Measurements from ENCODE around the gene CALN1. TPM values are rescaled to one million over a fixed set of nuclear protein-coding genes. Genes with fewer than 3 reads are reported as not detected.
A peak's percentile ranks its signal among the peaks of the same experiment; 100 is the strongest.

Gene CALN1
- polyA plus RNA-seq, 6 donors from 2014 or later: not detected

DNA sequence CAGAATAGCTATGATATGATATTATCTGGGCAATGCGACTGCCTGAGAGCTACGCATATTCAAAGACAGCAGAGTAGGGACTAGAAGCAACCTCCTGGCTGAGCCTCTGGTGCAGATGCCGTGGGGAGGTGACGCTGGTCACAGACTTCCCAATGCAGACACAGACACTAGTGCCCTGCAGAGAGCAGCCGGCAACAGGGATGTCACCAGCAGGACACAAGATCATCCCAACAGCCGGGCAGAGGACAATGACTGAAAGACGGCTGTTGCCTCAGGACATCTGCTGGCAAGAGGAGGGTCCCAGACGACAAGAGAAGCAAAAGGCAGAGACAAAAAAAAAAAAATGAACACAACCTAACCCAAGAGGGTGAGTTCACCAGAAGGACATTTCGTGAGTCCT, 104.6 kb downstream of the CALN1 start:
- DNase-seq (no peak), ATAC-seq (ENCODE audit: low read depth in 2 of 2) (no peak)
- peaks cover 0 to 6% (median 0%) of the 10 kb centered on the region in 7 donors for H3K9me3 Mint-ChIP-seq
- no peak overlapping the region for H3K27ac Mint-ChIP-seq
- H3K36me3 Mint-ChIP-seq: no peaks in the 10 kb centered on the region
- H3K4me3 Mint-ChIP-seq: peak overlapping the region in 1 of 8 donors; percentile 47
- H3K4me1 Mint-ChIP-seq: no peaks in the 10 kb centered on the region
- H3K27me3 Mint-ChIP-seq: peaks cover 0 to 8% (median 4%) of the 10 kb centered on the region in 3 donors

DNA sequence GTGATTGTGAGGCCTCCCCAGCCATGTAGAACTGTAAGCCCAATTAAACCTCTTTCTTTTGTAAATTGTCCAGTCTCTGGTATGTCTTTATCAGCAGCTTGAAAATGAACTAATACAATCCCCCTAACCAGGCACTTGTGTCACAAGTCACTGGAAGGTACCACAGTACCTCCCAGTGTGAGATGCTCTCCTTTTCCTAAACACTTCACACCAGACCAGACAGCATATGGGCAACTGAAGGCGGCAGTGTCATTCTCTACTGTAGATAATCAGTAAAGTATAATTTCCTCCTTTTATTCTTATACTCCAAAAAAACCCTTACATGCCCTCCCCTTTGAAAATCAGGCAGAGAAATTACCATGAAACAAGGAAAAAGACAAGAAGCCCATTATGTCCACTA, 113.2 kb downstream of the CALN1 start:
- Mint-ChIP-seq H3K4me1 (no peaks in the 10 kb centered on the region), H3K27ac (no peak overlapping the region), H3K36me3 (no peaks in the 10 kb centered on the region), H3K4me3 (no peak overlapping the region), H3K9me3 (peaks cover 0 to 5% (median 0%) of the 10 kb centered on the region in 7 donors), H3K27me3 (peaks cover 0 to 10% (median 8%) of the 10 kb centered on the region in 3 donors)
- ATAC-seq (ENCODE audit: low read depth in 2 of 2): no peak
- DNase-seq: no peak

DNA sequence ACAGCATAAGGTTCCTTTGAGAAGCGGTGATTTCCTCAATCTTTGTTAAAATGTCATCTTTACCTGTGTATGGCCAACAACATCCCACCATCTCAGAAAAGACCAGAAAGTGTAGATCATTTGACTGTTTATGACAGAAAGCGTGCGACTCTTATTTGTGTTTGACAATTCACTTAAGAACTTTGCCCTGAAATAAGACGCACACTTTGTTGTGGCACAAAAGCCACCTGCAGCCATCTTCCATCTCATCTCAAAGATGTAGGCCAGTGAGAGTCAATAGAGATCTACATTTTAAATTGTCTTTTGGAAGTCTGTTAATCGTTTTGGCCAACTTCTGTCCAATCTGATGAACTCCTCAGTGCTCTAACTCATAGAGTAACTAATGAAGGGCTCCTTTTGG, 114.0 kb downstream of the CALN1 start:
- Mint-ChIP-seq H3K9me3 (peaks cover 0 to 5% (median 0%) of the 10 kb centered on the region in 7 donors), H3K4me1 (no peaks in the 10 kb centered on the region), H3K36me3 (no peaks in the 10 kb centered on the region), H3K27ac (no peak overlapping the region), H3K4me3 (no peak overlapping the region), H3K27me3 (peaks cover 2 to 10% (median 8%) of the 10 kb centered on the region in 3 donors)
- no peak for ATAC-seq (ENCODE audit: low read depth in 2 of 2)
- DNase-seq: no peak

DNA sequence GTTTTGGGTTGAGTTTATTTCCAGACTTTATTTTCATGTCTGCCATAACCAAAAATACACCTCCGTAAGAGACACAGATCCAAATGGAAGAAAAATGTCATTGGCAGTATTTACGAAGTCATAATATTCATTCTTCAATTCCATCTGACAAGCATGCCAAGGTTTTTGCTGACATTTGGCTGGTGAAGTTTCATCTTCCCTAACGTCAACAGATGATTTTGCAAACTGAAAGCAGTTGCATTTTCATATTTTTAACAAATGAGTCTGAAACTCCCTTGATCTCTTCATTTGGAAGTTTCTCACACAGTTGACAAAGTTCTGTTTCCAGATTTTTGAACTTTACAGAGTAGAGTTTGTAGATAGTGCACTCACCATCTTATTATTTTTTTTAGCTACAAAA, 114.5 kb downstream of the CALN1 start:
- DNase-seq (no peak), ATAC-seq (ENCODE audit: low read depth in 2 of 2) (no peak)
- Mint-ChIP-seq H3K27ac (peak overlapping the region in 1 of 6 donors; percentile 41), H3K4me1 (no peaks in the 10 kb centered on the region), H3K9me3 (peaks cover 0 to 8% (median 0%) of the 10 kb centered on the region in 7 donors), H3K4me3 (no peak overlapping the region), H3K27me3 (peaks cover 4 to 10% (median 8%) of the 10 kb centered on the region in 3 donors), H3K36me3 (no peaks in the 10 kb centered on the region)

DNA sequence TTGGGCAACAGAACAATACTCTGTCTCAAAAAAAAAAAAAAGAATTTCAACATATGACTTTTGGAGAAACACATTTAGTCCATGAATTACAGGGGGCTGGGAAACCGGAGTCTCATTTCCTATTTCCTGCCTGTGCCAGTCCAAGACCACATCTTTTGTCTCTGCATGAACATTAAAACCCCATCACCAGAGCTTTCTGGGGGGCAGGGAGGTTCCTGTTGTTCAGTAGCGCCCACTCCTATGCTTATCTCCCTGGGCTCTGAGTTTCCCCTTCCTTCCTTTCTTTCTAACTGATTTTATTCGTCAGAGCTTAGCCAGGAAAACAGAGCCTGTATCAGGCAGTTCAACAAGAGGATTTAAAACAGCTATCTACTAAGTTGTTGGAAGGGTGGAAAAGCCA, 119.3 kb downstream of the CALN1 start:
- Mint-ChIP-seq H3K4me1 (no peaks in the 10 kb centered on the region), H3K27ac (no peak overlapping the region), H3K27me3 (peaks cover 0 to 4% (median 0%) of the 10 kb centered on the region in 3 donors), H3K36me3 (no peaks in the 10 kb centered on the region), H3K9me3 (peaks cover 3 to 21% (median 5%) of the 10 kb centered on the region in 7 donors), H3K4me3 (no peak overlapping the region)
- no peak for DNase-seq
- ATAC-seq (ENCODE audit: low read depth in 2 of 2): no peak

DNA sequence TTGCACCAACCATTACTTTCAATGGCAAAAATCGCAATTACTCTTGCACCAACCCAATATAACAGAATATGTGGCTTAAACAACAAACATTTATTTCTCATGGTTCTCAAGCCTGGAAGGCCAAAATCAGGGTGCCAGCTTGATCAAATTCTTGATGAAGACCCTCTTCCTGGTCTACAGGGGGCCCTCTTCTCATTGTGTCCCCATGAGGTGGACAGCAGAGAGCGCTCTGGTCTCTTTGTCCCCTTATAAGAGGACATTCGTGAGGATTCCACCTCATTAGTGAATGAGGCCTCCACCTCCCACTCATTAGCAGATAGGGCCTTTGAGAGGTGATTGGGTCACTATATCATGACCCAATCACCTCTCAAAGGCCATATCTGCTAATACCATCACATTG, 120.0 kb downstream of the CALN1 start:
- DNase-seq (no peak), ATAC-seq (ENCODE audit: low read depth in 2 of 2) (no peak)
- Mint-ChIP-seq H3K4me3 (no peak overlapping the region), H3K36me3 (no peaks in the 10 kb centered on the region), H3K27ac (no peak overlapping the region), H3K27me3 (peaks cover 0 to 4% (median 0%) of the 10 kb centered on the region in 3 donors), H3K9me3 (peaks cover 3 to 21% (median 5%) of the 10 kb centered on the region in 7 donors), H3K4me1 (no peaks in the 10 kb centered on the region)

DNA sequence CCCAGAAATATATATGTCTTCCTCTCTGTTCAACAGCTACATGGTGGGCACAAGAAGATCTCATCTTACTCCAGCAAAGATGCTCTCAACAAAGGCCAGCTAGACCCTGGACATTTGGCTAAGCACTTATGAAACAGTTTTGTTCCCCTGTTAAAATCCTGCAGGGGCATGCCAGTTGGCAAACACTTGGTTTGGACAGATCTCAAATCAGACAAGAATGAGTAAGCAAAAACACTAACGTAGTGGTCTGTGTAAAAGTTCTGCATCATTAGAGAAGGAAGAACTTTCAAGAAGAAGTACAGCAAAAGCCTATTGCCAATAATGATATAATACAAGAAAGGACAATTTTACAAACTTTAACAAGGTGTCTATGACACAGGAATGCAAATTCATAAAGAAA, 125.6 kb downstream of the CALN1 start:
- H3K27me3 Mint-ChIP-seq: no peaks in the 10 kb centered on the region
- H3K27ac Mint-ChIP-seq: no peak overlapping the region
- ATAC-seq (ENCODE audit: low read depth in 2 of 2) (no peak), DNase-seq (no peak)
- H3K4me3 Mint-ChIP-seq: no peak overlapping the region
- H3K36me3 Mint-ChIP-seq: no peaks in the 10 kb centered on the region
- peaks cover 5 to 32% (median 12%) of the 10 kb centered on the region in 7 donors for H3K9me3 Mint-ChIP-seq
- H3K4me1 Mint-ChIP-seq: no peaks in the 10 kb centered on the region

DNA sequence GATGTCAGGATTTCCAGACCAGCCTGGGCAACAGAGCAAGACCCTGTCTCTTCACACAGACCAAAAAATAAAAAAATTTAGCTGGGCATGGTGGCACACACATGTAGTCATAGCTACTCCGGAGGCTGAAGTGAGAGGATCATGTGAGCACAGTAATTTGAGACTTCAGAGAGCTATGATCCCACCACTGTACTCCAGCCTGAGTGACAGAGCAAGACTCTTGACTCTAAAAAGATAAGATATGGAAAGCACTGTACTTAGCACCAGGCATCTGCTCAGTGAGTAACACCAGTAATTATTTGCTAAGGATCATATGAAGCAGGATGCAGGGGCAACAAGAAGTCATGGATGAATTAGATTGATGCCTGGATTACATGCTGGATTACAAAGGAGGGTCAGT, 128.8 kb downstream of the CALN1 start:
- H3K27ac Mint-ChIP-seq: no peak overlapping the region
- H3K27me3 Mint-ChIP-seq: no peaks in the 10 kb centered on the region
- H3K36me3 Mint-ChIP-seq: no peaks in the 10 kb centered on the region
- no peaks in the 10 kb centered on the region for H3K4me1 Mint-ChIP-seq
- no peak overlapping the region for H3K4me3 Mint-ChIP-seq
- ATAC-seq (ENCODE audit: low read depth in 2 of 2): no peak
- peaks cover 5 to 24% (median 12%) of the 10 kb centered on the region in 7 donors for H3K9me3 Mint-ChIP-seq
- DNase-seq: no peak

DNA sequence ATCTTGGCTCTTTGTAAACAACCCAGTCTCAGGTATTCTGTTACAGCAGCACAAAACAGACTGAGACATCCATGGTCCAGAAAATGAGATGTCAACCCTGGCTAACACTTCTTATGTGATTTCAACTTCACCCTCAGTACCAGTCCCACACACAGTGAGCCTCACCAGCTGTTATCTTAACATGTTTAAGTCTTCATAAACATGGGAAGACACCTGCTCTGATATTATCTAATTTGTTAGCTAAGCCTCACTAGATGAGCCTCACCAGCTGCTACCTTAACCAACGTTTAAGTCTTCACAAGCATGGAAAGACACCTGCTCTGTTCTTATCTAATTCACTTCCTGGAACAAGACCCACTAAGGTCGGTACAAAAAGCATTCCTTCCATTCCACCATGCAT, 130.8 kb downstream of the CALN1 start:
- no peak overlapping the region for H3K4me3 Mint-ChIP-seq
- DNase-seq (no peak), ATAC-seq (ENCODE audit: low read depth in 2 of 2) (no peak)
- H3K36me3 Mint-ChIP-seq: peaks cover 0 to 5% of the 10 kb centered on the region in 2 donors
- no peaks in the 10 kb centered on the region for H3K27me3 Mint-ChIP-seq
- H3K9me3 Mint-ChIP-seq: peaks cover 10 to 38% (median 15%) of the 10 kb centered on the region in 7 donors
- H3K27ac Mint-ChIP-seq: no peak overlapping the region
- no peaks in the 10 kb centered on the region for H3K4me1 Mint-ChIP-seq

DNA sequence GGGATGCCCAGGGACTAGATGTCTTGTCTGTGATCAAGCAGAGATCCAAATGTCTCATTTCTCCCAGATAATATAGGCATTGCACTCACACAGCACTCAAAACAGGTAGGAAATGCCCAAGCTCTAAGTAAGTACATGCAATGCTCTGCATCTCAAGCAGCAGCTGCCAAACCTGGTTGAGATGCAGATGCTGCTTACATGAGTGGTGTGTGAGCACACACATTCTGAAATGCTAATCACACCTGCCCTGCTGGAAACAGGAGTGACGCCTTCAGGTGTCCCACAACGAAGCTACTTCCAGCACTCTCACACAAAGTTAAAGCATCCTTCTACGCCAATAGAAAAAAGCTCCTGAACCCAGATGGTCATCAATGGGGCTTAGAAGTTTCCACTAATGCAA, 132.9 kb downstream of the CALN1 start:
- no peak for DNase-seq
- no peak for ATAC-seq (ENCODE audit: low read depth in 2 of 2)
- no peak overlapping the region for H3K4me3 Mint-ChIP-seq
- H3K9me3 Mint-ChIP-seq: peaks cover 15 to 41% (median 22%) of the 10 kb centered on the region in 7 donors
- peaks cover 0 to 12% of the 10 kb centered on the region in 2 donors for H3K36me3 Mint-ChIP-seq
- no peaks in the 10 kb centered on the region for H3K27me3 Mint-ChIP-seq
- no peak overlapping the region for H3K27ac Mint-ChIP-seq
- no peaks in the 10 kb centered on the region for H3K4me1 Mint-ChIP-seq

DNA sequence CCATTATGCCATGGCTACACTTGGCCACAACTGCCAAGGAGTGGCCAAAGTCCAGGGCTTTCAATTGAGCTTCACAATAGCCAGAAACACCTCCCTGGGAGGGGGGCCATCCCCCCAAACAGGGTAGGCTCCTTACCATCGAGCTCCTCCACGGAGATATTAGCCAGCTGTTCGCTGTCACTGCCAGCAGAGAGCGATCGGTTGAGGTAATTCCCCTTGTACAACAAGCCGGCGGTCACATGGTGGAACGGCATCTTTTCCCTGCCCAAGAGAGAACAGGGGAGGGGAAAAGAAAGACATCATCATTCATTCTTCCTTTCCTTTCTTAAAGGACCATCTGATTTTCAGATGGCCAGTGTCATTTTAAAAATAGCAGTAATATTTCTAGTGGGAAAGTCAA, 133.6 kb downstream of the CALN1 start:
- H3K9me3 Mint-ChIP-seq: peaks cover 14 to 36% (median 17%) of the 10 kb centered on the region in 7 donors
- H3K27me3 Mint-ChIP-seq: no peaks in the 10 kb centered on the region
- H3K4me1 Mint-ChIP-seq: no peaks in the 10 kb centered on the region
- no peak for ATAC-seq (ENCODE audit: low read depth in 2 of 2)
- peaks cover 0 to 12% of the 10 kb centered on the region in 2 donors for H3K36me3 Mint-ChIP-seq
- H3K27ac Mint-ChIP-seq: no peak overlapping the region
- DNase-seq: no peak
- no peak overlapping the region for H3K4me3 Mint-ChIP-seq

DNA sequence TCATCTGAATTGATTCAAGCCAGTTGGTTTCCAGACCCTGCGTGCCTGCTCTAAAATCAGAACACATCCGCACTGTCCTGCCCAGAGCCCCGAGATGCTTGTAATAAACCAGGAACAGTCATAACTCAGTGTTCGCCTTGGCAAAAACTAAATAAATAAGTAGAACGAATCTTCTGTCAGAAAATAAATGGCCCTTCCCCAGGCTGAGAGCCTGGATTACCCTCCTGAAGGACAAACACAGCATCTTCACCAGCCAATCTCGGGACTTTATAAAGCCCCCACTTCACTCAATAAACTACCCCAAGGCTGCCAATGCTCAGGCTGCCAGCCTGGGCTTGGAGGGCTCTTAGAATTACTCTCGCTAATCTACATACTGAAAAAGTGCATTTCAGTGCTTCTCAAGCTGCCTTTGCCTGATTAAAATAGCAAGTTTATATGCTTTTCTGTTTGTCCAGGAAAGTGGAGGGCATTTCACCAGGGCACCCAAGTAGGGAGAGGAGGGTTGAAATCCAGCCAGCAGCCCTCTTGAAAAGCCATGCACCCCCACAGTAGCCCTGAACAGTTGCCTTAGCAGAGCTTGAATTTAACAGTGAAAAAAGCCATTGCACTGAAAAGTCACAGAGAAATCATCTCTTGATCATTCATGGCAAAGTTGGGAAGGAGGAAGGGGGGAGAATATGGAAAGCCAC, 136.6 kb downstream of the CALN1 start:
- no peaks in the 10 kb centered on the region for H3K27me3 Mint-ChIP-seq
- peaks cover 14 to 28% (median 16%) of the 10 kb centered on the region in 7 donors for H3K9me3 Mint-ChIP-seq
- no peak overlapping the region for H3K27ac Mint-ChIP-seq

DNA sequence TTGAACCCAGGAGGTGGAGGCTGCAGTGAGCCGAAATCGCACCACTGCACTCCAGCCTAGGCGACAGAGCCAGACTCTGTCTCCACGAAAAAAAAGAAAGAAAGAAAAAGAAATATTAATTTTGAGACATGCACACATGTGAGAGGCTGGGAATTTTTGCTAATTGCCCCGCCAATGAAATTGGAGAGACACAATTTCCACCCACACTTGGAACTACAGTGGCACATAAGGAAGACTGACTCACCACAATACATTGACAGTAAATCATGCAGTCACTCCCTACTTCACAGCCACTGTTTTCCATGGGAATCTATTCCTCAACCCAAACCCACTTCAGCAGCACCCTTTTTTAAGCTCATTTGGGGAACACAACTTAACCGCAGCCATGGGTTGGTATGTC, 139.7 kb downstream of the CALN1 start:
- DNase-seq (no peak), ATAC-seq (ENCODE audit: low read depth in 2 of 2) (no peak)
- Mint-ChIP-seq H3K9me3 (peaks cover 17 to 43% (median 23%) of the 10 kb centered on the region in 7 donors), H3K36me3 (peaks cover 0 to 12% of the 10 kb centered on the region in 2 donors), H3K27me3 (no peaks in the 10 kb centered on the region), H3K4me1 (no peaks in the 10 kb centered on the region), H3K27ac (no peak overlapping the region), H3K4me3 (peak overlapping the region in 1 of 8 donors; percentile 4)

More for the DNA sequence above, 136.6 kb downstream of the CALN1 start:
- H3K4me1 Mint-ChIP-seq: no peaks in the 10 kb centered on the region
- no peak for DNase-seq
- no peak for ATAC-seq (ENCODE audit: low read depth in 2 of 2)
- peaks cover 0 to 12% of the 10 kb centered on the region in 2 donors for H3K36me3 Mint-ChIP-seq
- no peak overlapping the region for H3K4me3 Mint-ChIP-seq

DNA sequence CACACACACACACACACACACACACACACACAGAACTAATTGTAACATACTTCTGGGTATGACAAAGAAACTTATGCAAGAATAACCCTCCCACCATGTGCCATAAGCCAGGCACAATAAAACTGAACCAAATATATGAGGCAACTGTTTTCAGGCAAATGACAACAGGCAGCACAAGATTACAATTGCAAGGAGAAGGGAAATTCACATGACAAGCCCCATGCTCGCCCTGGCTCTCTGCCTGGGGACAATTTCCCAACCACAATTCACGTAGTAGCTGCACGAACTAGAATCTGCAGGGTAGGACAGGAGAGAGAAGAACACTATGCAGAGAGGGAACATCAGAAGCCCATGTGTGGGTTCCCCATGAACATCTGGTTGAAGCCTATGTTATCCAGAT, 143.3 kb downstream of the CALN1 start:
- no peaks in the 10 kb centered on the region for H3K36me3 Mint-ChIP-seq
- no peaks in the 10 kb centered on the region for H3K4me1 Mint-ChIP-seq
- peaks cover 8 to 23% (median 16%) of the 10 kb centered on the region in 7 donors for H3K9me3 Mint-ChIP-seq
- DNase-seq (no peak), ATAC-seq (ENCODE audit: low read depth in 2 of 2) (no peak)
- no peak overlapping the region for H3K27ac Mint-ChIP-seq
- H3K27me3 Mint-ChIP-seq: no peaks in the 10 kb centered on the region
- H3K4me3 Mint-ChIP-seq: no peak overlapping the region

All from naive B cell (primary cell).